Stimulated activated CD4-positive, alpha-beta T cell treated with anti-CD3 and anti-CD28 coated beads, TNF-alpha, amount 100 ng/mL, for 4 hours (primary cell): ENCODE data around the gene TULP4.
A peak's percentile ranks its signal among the peaks of the same experiment; 100 is the strongest.
"Not testable (repeated sequence)": the region's sequence is repeated elsewhere in the genome, so short reads cannot be mapped to it uniquely, and the experiment has no call there.

ENCODE experiments used
- DNase-seq, 3 experiments: peaks; one replicate each; pipeline ENCODE4 v3.0.0-alpha.2; 2020; ENCODE audit warnings: low read depth in 3 of 3

The TULP4 gene

GRCh38 chr6:158500016-158500735 lies 187.9 kb downstream of the TULP4 start:
- no peak for DNase-seq

GRCh38 chr6:158501360-158502262 lies 189.3 kb downstream of the TULP4 start:
- DNase-seq: no peak

DNA sequence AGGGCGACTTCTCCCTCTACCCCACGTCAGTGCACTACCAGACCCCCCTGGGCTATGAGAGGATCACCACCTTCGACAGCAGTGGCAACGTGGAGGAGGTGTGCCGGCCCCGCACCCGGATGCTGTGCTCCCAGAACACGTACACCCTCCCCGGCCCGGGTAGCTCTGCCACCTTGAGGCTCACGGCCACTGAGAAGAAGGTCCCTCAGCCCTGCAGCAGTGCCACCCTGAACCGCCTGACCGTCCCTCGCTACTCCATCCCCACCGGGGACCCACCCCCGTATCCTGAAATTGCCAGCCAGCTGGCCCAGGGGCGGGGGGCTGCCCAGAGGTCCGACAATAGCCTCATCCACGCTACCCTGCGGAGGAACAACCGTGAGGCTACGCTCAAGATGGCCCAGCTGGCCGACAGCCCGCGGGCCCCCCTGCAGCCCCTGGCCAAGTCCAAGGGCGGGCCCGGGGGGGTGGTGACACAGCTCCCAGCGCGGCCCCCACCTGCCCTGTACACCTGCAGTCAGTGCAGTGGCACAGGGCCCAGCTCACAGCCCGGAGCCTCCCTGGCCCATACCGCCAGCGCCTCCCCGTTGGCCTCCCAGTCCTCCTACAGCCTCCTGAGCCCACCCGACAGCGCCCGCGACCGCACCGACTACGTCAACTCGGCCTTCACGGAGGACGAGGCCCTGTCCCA lies 190.1 kb downstream of the TULP4 start:
- no peak for DNase-seq

GRCh38 chr6:158503222-158503621 lies 191.0 kb downstream of the TULP4 start:
- DNase-seq: no peak

DNA sequence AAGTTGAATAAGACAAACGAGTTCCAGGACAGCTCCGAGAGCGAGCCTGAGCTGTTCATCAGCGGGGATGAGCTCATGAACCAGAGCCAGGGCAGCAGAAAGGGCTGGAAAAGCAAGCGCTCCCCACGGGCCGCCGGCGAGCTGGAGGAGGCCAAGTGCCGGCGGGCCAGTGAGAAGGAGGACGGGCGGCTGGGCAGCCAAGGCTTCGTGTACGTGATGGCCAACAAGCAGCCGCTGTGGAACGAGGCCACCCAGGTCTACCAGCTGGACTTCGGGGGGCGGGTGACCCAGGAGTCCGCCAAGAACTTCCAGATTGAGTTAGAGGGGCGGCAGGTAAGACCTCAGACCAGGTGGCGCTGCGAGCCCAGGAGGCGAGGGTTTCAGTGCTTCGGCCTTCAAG lies 191.6 kb downstream of the TULP4 start:
- no peak for DNase-seq

DNA sequence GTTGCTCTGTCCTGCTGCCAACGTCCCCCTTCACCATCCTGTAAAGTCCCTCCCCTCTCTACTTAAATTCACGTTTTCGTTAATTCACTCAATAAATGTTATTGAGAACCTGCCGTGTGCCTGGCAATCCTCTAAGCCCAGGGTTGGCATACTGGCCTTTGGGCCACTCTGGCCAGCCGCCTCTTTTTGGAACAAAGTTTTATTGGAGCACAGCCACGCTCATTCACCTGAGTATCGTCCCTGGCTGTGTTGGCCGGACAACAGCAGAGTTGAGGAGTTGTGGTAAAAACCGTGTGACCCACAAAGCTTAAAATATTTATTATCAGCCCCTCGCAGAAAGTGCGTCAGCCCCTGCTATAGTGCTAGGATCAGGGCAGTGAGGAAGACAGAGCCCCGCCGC lies 192.9 kb downstream of the TULP4 start:
- no peak for DNase-seq

GRCh38 chr6:158506601-158507000 lies 194.3 kb downstream of the TULP4 start:
- no peak for DNase-seq

- DNase-seq: no peak
Observed at GRCh38 chr6:158507174-158507573, 194.9 kb downstream of the TULP4 start.

GRCh38 chr6:158508450-158508849 lies 196.2 kb downstream of the TULP4 start:
- no peak for DNase-seq

- DNase-seq: no peak
Observed at GRCh38 chr6:158509465-158509864, 197.2 kb downstream of the TULP4 start.

GRCh38 chr6:158512809-158513208 lies 200.5 kb downstream of the TULP4 start:
- no peak for DNase-seq

GRCh38 chr6:158514176-158514575 lies 201.9 kb downstream of the TULP4 start:
- no peak for DNase-seq

DNA sequence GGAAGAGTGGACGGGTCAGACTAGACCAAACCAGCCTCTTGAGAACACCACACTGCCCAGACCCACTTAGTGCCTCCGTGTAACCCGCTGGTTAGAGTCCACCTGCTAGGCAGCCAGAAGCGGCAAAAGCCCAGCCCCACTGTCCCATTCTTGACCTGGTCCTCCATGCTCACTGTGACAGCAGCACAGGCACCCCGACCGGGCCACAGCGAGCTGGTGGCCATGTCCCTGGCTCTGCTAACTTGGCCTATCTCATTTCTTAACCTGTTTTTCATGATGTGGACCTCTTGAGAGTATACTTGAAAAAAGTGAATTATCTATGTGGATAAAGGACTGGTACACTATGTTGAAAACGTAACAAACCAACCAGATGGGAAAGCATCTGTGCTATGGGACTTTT lies 202.7 kb downstream of the TULP4 start:
- no peak for DNase-seq

- no peak for DNase-seq
Observed at GRCh38 chr6:158516098-158516497, 203.8 kb downstream of the TULP4 start.

GRCh38 chr6:158517038-158517437 lies 204.8 kb downstream of the TULP4 start:
- no peak for DNase-seq

DNA sequence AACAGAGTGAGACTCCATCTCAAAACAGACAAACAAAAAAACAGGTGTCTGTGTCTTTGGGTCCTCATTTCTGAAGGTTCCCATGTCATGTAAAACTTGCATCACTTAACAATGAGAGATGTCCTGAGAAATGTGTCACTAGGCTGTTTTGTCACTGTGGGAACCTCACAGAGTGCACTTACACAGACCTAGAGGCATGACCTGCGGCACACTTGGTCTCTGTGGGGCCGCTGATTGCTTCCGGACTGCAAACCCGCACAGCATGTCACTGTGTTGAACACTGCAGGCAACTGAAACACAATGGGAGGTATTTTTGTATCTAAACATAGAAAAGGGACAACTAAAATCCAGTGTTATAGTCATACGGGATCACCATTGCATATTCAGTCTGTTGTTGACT lies 205.3 kb downstream of the TULP4 start:
- no peak for DNase-seq

GRCh38 chr6:158518191-158519127 lies 206.2 kb downstream of the TULP4 start:
- DNase-seq: peak in 2 of 3 experiments; percentile 13 to 29

DNA sequence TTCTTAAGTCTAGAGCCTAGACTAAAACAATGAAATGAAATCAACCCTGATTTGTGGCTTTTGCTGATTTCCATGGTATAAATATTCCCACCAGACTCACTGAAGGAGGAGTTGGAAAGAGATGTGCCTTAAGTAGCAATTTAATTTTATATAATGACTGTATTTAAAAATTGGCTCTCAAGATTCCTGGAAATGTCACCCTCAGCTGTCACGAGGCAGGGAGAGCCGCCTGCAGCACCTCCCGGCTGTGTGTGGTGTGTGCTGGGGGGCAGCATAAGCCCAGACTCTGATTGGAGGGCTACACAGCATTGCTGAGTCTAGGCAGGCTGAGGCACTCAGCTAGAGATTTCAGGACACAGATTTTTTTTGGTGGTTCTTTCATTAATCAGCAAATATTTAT lies 207.0 kb downstream of the TULP4 start:
- DNase-seq: no peak

DNA sequence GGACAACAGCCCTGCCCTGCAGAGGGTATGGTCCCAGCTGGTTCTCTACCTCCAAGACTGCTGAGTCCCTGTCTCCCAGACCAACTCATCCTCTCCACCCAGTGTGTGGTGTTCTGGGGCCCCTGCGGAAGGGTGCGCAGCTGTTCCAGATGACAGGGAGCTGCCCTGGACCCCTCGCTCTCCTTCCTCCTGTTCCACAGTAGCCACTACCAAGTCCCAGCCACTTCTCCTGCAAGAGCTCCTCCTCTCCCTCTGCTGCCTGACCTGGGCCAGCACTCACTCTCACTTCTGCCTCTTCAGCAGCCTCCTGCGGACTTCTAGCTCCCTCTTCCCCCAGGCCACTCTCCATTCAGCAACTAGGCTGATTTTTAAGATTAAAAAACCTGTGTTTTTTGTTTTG lies 207.5 kb downstream of the TULP4 start:
- no peak for DNase-seq

- DNase-seq: not testable (repeated sequence)
Observed at GRCh38 chr6:158520975-158521374, 208.7 kb downstream of the TULP4 start.

- DNase-seq: no peak
Observed at GRCh38 chr6:158521759-158522158, 209.5 kb downstream of the TULP4 start.
